GM23338 (cell line): ENCODE measurements around the gene DNAJC1. TPM values are rescaled to one million over a fixed set of nuclear protein-coding genes. Genes with fewer than 3 reads are reported as not detected.
"Not testable (repeated sequence)": the region's sequence is repeated elsewhere in the genome, so short reads cannot be mapped to it uniquely, and the experiment has no call there.

Experiments used
- ATAC-seq: fragments of 200-7000 bp; cut with Tn5 transposase; 3 replicates; pipeline ENCODE4 v1.9.1; 2020
- DNase-seq: peaks from one replicate; pipeline ENCODE4 v3.0.0-alpha.2; 2015; ENCODE audit warnings: low spot score
- H2AFZ ChIP-seq: fragments of 200-600 bp; sonication (generic); 2 replicates; pipeline ENCODE4 v1.8.0; 2016; ENCODE audit warnings: antibody characterized with exemption, mild to moderate bottlenecking, moderate library complexity
- H3F3A ChIP-seq: fragments of 200-600 bp; sonication (generic); replicated peaks from 2 replicates; pipeline ENCODE4 v1.8.0; 2017; ENCODE audit warnings: antibody characterized with exemption, mixed run types, low read depth
- H3K27ac ChIP-seq: fragments of 200-600 bp; sonication (generic); 2 replicates; pipeline ENCODE4 v1.6.1; 2016; ENCODE audit warnings: low read depth
- H3K27me3 ChIP-seq: fragments of 200-600 bp; sonication (generic); 2 replicates; pipeline ENCODE4 v1.8.0; 2016; ENCODE audit warnings: mild to moderate bottlenecking, mixed run types, moderate library complexity; ENCODE audit not compliant: insufficient read depth
- H3K36me3 ChIP-seq: fragments of 200-600 bp; sonication (generic); 2 replicates; pipeline ENCODE4 v1.8.0; 2016; ENCODE audit warnings: mild to moderate bottlenecking; ENCODE audit not compliant: insufficient read depth
- H3K4me1 ChIP-seq: fragments of 200-600 bp; sonication (generic); 2 replicates; pipeline ENCODE4 v1.8.0; 2016; ENCODE audit warnings: mild to moderate bottlenecking, moderate library complexity; ENCODE audit not compliant: insufficient read depth
- H3K4me2 ChIP-seq: fragments of 200-600 bp; sonication (generic); 2 replicates; pipeline ENCODE4 v1.7.1; 2017; ENCODE audit warnings: mixed run types
- H3K4me3 ChIP-seq: fragments of 200-600 bp; sonication (generic); 2 replicates; pipeline ENCODE4 v1.6.1; 2016; ENCODE audit warnings: mixed run types
- H3K79me2 ChIP-seq: fragments of 200-600 bp; sonication (generic); replicated peaks from 2 replicates; pipeline ENCODE4 v1.8.0; 2017; ENCODE audit warnings: mild to moderate bottlenecking; ENCODE audit not compliant: insufficient read depth
- H3K9me2 ChIP-seq: fragments of 200-600 bp; sonication (generic); 2 replicates; pipeline ENCODE4 v1.8.0; 2017; ENCODE audit not compliant: insufficient read depth
- H4K20me1 ChIP-seq: fragments of 200-600 bp; sonication (generic); replicated peaks from 2 replicates; pipeline ENCODE4 v1.8.0; 2017; ENCODE audit warnings: mild to moderate bottlenecking; ENCODE audit not compliant: insufficient read depth
- H3K27ac Mint-ChIP-seq: 2 replicates; pipeline ENCODE4 v1.8.0; 2020; ENCODE audit warnings: inconsistent platforms, mild to moderate bottlenecking, moderate library complexity, mixed read lengths
- H3K27me3 Mint-ChIP-seq: 3 replicates; pipeline ENCODE4 v1.8.0; 2022; ENCODE audit warnings: low read depth, mild to moderate bottlenecking, moderate library complexity, mixed read lengths, inconsistent platforms; ENCODE audit not compliant: insufficient read depth, poor library complexity
- H3K36me3 Mint-ChIP-seq: 3 replicates; pipeline ENCODE4 v1.8.0; 2021; ENCODE audit warnings: low read depth, mild to moderate bottlenecking, inconsistent platforms, moderate library complexity, mixed read lengths
- H3K4me1 Mint-ChIP-seq: 3 replicates; pipeline ENCODE4 v1.8.0; 2020; ENCODE audit warnings: mild to moderate bottlenecking, inconsistent platforms, mixed read lengths
- H3K4me3 Mint-ChIP-seq: 3 replicates; pipeline ENCODE4 v1.8.0; 2021; ENCODE audit warnings: moderate library complexity, mild to moderate bottlenecking, inconsistent platforms, mixed read lengths
- H3K9me3 Mint-ChIP-seq: 3 replicates; pipeline ENCODE4 v1.8.0; 2020; ENCODE audit warnings: moderate library complexity, mild to moderate bottlenecking, inconsistent platforms, mixed read lengths
- CREB1 ChIP-seq: fragments of 250-450 bp; sonication (Bioruptor Pico); IDR thresholded peaks from 2 replicates; pipeline ENCODE4 v1.5.0; 2020; ENCODE audit warnings: low read depth, mild to moderate bottlenecking, moderate library complexity
- ETS1 ChIP-seq: IDR thresholded peaks from 2 replicates; pipeline ENCODE4 v1.6.1; 2016; ENCODE audit warnings: antibody characterized with exemption
- EZH2 ChIP-seq: fragments of 200-600 bp; sonication (generic); IDR thresholded peaks from one replicate; pipeline ENCODE4 v1.8.0; 2017; ENCODE audit warnings: antibody characterized with exemption, mild to moderate bottlenecking, low read depth; ENCODE audit not compliant: unreplicated experiment
- JUNB ChIP-seq: IDR thresholded peaks from one replicate; pipeline ENCODE4 v1.6.1; 2016; ENCODE audit warnings: antibody characterized with exemption; ENCODE audit not compliant: unreplicated experiment
- NANOG ChIP-seq: IDR thresholded peaks from 2 replicates; pipeline ENCODE4 v1.6.1; 2016; ENCODE audit warnings: antibody characterized with exemption, borderline replicate concordance
- POLR2AphosphoS5 ChIP-seq: IDR thresholded peaks from 2 replicates; pipeline ENCODE4 v1.6.1; 2016; ENCODE audit warnings: antibody characterized with exemption, low read depth
- STAT1 ChIP-seq: IDR thresholded peaks from one replicate; pipeline ENCODE4 v1.6.1; 2016; ENCODE audit warnings: antibody characterized with exemption; ENCODE audit not compliant: unreplicated experiment
- ZNF331 ChIP-seq: fragments of 250-450 bp; sonication (Bioruptor Pico); IDR thresholded peaks from 2 replicates; pipeline ENCODE4 v1.5.0; 2020; ENCODE audit warnings: low read depth, mild to moderate bottlenecking, moderate library complexity
- polyA plus RNA-seq: library from polyadenylated mRNA; unstranded; fragments of >200 nt; fragmentation: Nextera tagmentation; extraction: Ambion mirVana; gene quantifications from 2 replicates; pipeline ENCODE4 v1.2.1, GENCODE V29; 2016
- total RNA-seq: library from RNA; depleted of rRNA; stranded (reverse); fragments of >200 nt; shearing (Covaris generic); gene quantifications from 2 replicates; pipeline ENCODE4 v1.2.3, GENCODE V29; 2014

The DNAJC1 gene
- total and polyA plus RNA-seq, 2 experiments from 2014 or later: 38.6 to 45.3 TPM

DNA sequence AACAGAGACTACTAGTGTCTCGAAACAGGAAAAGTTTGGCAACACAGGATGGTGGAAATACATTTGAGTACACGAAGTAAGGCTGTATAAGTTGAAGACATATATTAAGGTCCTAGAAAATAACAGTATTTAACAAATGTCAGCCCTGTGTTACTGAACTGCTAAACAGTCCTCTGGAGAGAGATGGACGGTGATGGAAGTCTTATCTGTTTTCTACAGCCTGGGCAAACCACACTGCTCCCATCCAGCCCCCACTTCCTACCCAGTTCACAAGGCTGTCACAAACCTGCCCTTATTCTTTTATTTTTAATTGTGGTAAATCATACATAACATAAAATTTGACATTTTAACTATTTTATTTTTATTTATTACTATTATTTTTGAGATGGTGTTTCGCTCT lies 179.1 kb downstream of the DNAJC1 start:
- Histone ChIP-seq H3K4me1 (no peaks in the 10 kb centered on the region), H3K79me2 (no peaks in the 10 kb centered on the region), H3K36me3 (peaks cover 15% of the 10 kb centered on the region), H2AFZ (no peak overlapping the region), H4K20me1 (no peaks in the 10 kb centered on the region), H3K4me2 (no peak overlapping the region), H3K9me2 (no peaks in the 10 kb centered on the region), H3F3A (no peaks in the 10 kb centered on the region), H3K27me3 (no peaks in the 10 kb centered on the region), H3K4me3 (no peak overlapping the region), H3K27ac (no peak overlapping the region)
- ATAC-seq: no peak
- Mint-ChIP-seq H3K27me3 (no peaks in the 10 kb centered on the region), H3K4me1 (no peaks in the 10 kb centered on the region), H3K27ac (no peak overlapping the region), H3K9me3 (peaks cover 43% of the 10 kb centered on the region), H3K36me3 (peaks cover 40% of the 10 kb centered on the region), H3K4me3 (no peak overlapping the region)
- no peak for DNase-seq
- no peak for TF ChIP-seq ZNF331 (CRISPR knock-in tag)

DNA sequence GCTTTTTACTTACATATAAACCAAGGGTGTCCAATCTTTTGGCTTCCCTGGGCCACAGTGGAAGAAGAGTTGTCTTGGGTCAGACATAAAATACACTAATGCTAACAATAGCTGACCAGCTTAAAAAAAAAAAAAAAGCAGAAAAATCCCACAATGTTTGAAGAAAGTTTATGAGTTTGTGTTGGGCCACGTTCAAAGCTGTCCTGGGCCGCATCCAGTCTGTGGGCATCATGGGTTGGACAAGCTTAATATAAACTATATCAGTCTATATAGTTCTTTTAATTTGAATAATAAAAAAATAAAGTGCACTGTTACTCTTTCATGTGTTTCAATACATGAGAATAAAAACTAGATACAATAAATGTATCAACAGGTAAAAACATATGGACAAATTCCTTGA lies 179.9 kb downstream of the DNAJC1 start:
- Histone ChIP-seq H3F3A (no peaks in the 10 kb centered on the region), H3K4me1 (no peaks in the 10 kb centered on the region), H3K9me2 (no peaks in the 10 kb centered on the region), H2AFZ (no peak overlapping the region), H3K27ac (no peak overlapping the region), H3K27me3 (no peaks in the 10 kb centered on the region), H3K4me2 (no peak overlapping the region), H3K79me2 (no peaks in the 10 kb centered on the region), H3K4me3 (no peak overlapping the region), H4K20me1 (no peaks in the 10 kb centered on the region), H3K36me3 (peaks cover 15% of the 10 kb centered on the region)
- H3K27ac Mint-ChIP-seq: no peak overlapping the region
- no peak for TF ChIP-seq CREB1 (CRISPR knock-in tag)
- no peak for TF ChIP-seq NANOG
- TF ChIP-seq STAT1: no peak
- TF ChIP-seq JUNB: no peak
- no peak for TF ChIP-seq ZNF331 (CRISPR knock-in tag)
- TF ChIP-seq POLR2AphosphoS5: no peak
- TF ChIP-seq EZH2: no peak
- no peak for TF ChIP-seq ETS1
- H3K4me3 Mint-ChIP-seq: no peak overlapping the region
- DNase-seq: no peak
- no peak for ATAC-seq
- H3K9me3 Mint-ChIP-seq: peaks cover 36% of the 10 kb centered on the region
- peaks cover 2% of the 10 kb centered on the region; the same call in 2 of the 3 replicates for H3K4me1 Mint-ChIP-seq
- H3K27me3 Mint-ChIP-seq: no peaks in the 10 kb centered on the region
- peaks cover 34% of the 10 kb centered on the region for H3K36me3 Mint-ChIP-seq

- not testable (repeated sequence) for H4K20me1 ChIP-seq, H3K4me2 ChIP-seq, H3K27me3 Mint-ChIP-seq, H3K27ac Mint-ChIP-seq, ATAC-seq, H3K4me3 ChIP-seq, H3K4me3 Mint-ChIP-seq, H3F3A ChIP-seq, H3K79me2 ChIP-seq, H3K9me2 ChIP-seq, DNase-seq, H3K27ac ChIP-seq, H3K27me3 ChIP-seq, H3K4me1 ChIP-seq, H2AFZ ChIP-seq
- peaks cover 13% of the 10 kb centered on the region for H3K4me1 Mint-ChIP-seq
- peaks cover 30% of the 10 kb centered on the region for H3K9me3 Mint-ChIP-seq
- peaks cover 29% of the 10 kb centered on the region for H3K36me3 Mint-ChIP-seq
- peaks cover 15% of the 10 kb centered on the region for H3K36me3 ChIP-seq
Observed at GRCh38 chr10:21822273-21822672, 181.3 kb downstream of the DNAJC1 start.
